Stimulated activated CD8-positive, alpha-beta memory T cell treated with anti-CD3 and anti-CD28 coated beads, Interleukin-15, amount 100 ng/mL, for 1 hour (primary cell): ENCODE results near the gene C5.
"Not testable (repeated sequence)": the region's sequence is repeated elsewhere in the genome, so short reads cannot be mapped to it uniquely, and the experiment has no call there.

Experiments used
- DNase-seq: peaks from one replicate; pipeline ENCODE4 v3.0.0-alpha.2; 2020; ENCODE audit warnings: low read depth

Gene C5

GRCh38 chr9:120978987-120979386 lies 71.1 kb downstream of the C5 start:
- no peak for DNase-seq

GRCh38 chr9:120977321-120977720 lies 72.8 kb downstream of the C5 start:
- DNase-seq: no peak

GRCh38 chr9:120974921-120975320 lies 75.2 kb downstream of the C5 start:
- DNase-seq: no peak

DNA sequence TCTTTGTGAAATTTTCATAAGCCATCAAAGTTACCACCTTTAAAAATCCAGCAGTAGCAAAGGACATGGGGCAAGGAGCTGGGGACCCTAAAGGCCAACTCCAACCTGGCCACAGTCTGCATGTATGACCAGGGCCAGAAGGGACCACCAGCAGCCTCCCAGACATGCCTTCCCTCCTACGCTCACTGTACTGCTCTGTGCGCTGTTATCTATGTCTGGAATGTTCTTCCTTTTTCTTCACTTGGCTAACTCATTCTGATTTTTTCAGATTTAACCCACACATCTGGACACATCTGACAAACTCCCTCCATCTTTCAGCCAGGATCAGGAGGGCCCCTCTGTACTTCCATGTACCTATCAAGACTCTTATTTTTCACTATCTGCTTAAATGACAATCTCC lies 75.9 kb downstream of the C5 start:
- DNase-seq: no peak

GRCh38 chr9:120971938-120972337 lies 78.1 kb downstream of the C5 start:
- no peak for DNase-seq

DNA sequence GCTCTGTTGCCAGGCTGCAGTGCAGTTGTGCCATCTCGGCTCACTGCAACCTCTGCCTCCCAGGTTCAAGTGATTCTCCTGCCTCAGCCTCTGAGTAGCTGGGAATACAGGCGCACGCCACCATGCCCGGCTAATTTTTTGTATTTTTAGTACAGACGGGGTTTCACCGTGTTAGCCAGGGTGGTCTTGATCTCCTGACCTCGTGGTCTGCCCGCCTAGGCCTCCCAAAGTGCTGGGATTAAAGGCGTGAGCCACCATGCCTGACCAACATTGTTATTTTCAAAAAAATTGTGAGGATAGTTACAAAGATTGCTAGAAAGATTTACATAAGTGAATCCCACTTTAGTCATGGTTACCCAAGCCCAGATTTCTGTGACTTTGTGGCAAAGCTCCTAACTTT lies 78.6 kb downstream of the C5 start:
- not testable (repeated sequence) for DNase-seq

- DNase-seq: no peak
These were observed 79.8 kb downstream of the C5 start for GRCh38 chr9:120970244-120970643.

DNA sequence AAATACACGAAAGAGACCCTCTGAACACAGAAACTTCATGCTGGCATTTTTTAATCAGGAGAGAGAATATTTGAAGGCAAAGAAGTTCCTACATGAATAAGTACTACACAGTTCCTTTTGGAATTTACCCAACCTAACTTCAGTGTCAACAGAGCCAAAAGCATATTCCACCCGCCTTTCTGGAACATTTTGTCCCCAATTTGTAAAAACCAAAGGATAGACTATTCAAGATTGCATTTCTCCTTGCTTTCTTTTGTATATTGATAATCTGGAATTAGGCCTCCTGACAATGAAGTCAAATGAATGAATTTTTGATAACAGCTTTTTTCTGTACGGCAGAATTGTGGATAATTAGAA lies 84.1 kb downstream of the C5 start:
- DNase-seq: no peak

DNA sequence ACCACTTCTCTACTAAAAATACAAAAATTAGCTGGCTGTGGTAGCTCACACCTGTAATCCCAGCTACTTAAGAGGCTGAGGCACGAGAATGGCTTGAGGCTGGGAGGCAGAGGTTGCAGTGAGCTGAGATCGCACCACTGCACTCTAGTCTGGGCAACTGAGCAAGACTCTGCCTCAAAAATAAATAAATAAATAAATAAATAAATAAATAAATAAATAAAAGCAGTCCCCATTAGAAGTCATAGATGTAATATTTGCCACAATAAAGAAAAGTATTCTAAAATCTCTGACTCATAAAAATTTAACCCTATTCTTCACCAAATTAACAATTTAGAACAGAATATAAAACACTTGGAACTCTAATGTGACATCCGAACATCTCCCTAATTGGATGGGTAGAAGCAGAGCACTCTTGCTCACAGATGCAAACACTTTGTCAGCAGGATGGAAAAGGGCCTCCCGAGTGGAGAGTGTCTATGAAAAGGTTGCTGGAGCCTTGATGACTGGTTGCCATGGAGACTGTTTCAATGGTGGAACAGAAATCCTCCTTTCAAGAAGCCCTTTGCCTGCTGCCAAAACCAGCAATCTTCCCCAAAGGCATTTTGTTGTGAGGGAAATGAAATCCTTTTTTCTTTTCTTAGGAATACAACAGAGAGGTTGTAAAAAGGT lies 84.6 kb downstream of the C5 start:
- no peak for DNase-seq

DNA sequence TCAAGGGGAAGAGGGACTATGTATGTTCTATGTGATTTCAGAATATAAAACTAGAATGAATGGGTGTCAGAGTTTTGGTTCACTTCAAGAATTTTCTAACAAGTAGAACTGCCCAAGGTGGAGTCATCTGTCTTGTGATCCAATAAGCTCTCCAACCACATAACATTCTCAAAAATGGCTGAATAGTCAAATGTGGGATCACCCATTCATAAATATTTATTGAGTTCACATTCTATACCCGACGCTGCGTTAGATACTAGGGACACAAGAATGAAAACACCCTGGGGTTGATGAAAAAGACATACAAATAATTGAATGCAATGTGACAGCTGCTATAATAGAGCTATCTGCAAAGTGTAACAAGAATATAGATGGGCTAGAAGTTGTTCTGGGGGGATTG lies 88.1 kb downstream of the C5 start:
- no peak for DNase-seq

DNA sequence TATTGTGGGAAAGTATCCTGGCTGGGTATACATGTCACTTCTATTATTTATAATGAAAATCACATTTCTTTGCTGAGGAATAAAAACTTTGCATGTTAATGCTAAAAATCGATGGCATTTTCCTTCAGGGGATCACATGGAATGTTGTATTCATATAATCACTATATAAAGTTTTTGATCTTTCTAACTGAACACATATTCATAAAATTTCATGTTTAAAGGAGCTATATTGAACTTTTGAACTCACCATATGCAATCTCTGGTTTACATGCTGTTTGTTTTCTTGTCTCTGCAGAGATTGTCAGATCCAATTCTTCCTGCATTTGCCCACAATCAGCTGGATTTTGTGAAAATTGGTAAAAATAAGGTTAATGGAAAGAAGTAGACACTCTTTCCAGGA lies 90.1 kb downstream of the C5 start:
- no peak for DNase-seq

DNA sequence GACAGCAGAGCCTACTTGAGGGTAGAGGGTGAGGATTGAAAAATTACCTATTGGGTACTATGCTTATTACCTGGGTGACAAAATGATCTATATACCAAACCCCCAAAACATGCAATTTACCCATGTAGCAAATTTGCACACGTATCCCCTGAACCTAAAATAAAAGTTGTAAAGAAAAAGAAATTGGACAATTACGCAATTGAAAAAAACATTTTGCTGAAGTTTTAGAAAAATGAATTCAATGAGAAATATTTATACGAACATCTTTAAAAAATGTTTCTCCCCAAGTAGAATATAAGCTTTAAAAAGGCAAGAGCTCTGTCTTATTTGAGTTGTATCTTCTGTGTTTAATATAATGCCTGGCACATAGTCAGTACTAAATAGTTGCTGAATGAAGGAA lies 93.2 kb downstream of the C5 start:
- DNase-seq: no peak

DNA sequence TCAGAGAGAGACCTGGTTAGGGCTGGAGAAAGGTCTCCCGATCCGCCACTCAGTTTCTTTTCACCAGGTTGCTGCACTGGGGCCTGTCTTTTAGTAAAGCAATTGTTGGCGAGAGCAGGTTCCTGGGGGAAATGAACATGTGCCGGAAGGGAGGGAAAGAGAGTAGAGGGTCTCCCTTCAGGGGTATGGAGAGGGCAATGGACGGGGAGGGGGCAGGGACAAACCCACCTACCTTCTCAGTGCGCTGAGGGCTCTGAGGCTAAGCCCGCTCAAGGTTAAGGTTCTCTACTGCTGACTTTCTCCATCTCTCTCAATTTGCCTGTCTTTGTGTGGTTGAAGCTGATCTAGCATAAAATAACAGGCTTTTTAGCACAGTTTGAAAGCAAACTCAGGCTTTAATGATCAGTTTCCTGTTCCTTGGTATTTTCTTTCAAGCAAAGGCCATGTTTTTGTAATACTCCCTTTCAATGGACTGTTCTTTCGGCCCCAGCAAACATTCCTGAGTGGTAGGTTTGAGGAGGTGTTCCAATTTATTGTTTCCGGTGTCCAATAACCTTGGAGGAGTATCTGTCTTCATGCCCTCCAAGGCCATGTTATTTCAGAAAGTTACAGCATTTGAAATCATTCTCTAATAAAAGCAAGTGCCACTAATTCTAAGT lies 98.0 kb downstream of the C5 start:
- DNase-seq: no peak

GRCh38 chr9:120950421-120951388 lies 99.4 kb downstream of the C5 start:
- no peak for DNase-seq

GRCh38 chr9:120949290-120949689 lies 100.8 kb downstream of the C5 start:
- DNase-seq: no peak

- no peak for DNase-seq
These were observed 101.3 kb downstream of the C5 start for GRCh38 chr9:120948824-120949223.

DNA sequence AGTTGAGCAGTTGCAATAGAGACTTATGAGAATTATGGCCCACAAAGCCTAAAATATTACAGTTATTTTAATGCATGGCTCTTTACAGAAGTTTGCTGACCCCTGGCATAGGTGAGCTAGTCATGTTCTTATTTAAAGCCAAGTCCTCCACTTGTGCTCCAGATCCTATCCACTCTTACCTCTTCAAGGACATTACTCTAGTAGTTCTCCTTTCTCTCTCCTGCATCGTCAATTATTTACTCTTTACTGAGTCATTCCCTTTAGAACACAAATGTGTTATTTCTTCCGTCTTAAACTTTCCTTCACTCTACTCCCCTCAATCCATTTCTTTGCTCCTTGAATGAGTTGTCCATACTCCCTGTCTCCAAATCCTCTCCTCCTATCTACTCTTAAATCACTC lies 102.9 kb downstream of the C5 start:
- DNase-seq: no peak

- DNase-seq: no peak
These were observed 103.8 kb downstream of the C5 start for GRCh38 chr9:120946259-120946658.

DNA sequence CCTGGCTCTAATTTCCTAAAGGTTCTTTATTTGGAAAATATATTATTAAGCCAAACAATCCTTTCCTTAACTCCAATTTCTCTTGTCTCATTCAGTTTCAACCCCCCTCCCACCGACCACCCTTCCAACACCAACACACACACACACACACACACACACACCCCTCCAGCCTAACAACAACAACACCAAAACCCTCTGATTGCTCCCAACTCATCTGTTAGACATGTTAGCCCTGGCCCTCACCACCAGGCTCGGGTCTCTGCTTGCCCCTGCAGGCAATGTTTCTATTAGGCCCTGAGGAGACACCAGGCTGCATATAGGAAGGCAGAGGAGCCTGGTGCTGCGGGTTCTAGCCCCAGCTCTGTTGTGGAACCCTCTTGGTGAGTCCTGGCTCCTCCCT lies 105.1 kb downstream of the C5 start:
- DNase-seq: no peak

DNA sequence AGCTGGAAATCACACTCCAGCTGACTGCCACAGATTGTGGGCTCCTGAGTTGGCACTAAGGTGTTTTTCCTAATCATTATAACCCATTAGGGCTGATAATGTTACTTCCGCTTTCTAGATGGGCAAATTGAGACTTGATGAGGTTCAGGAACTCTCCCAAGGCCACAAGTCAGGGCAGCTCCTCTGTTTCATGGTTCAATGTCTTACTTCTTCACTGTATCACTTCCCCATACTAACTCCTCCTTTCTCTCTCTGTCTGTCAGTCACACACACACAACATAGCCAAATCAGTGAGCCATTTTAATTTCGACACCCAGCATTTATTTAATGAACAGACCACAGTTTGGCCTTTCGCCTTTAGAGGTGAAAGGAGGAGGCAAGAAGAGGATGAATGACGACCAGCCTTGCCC lies 105.6 kb downstream of the C5 start:
- DNase-seq: no peak

GRCh38 chr9:120942186-120943001 lies 107.7 kb downstream of the C5 start:
- no peak for DNase-seq
